ENCODE measurements around the gene DPYSL5. TPM values are rescaled to one million over a fixed set of nuclear protein-coding genes. Genes with fewer than 3 reads are reported as not detected.

Gene DPYSL5
- total and polyA plus RNA-seq, 10 of the 15 experiments (the other 5 are each of a cell fraction or from before 2014, with no cell fraction given) = not detected

- RAD21 ChIA-PET (ENCODE audit: unreplicated experiment) = interaction anchor here (0.8 to 3.3 kb wide), 12 partner anchors 13 to 457 kb away, joined by 3 to 40 read pairs (median 5); no protein-coding TSS in a partner anchor
- H3K27me3 ChIP-seq (replicated peaks in 1 of 2; ENCODE audit: control insufficient read depth in 2 of 2, insufficient read depth in 2 of 2, low read length in 1 of 2) = peaks cover 18 to 27% of the 10 kb centered on the region in 2 experiments
- 0 out of 3 replicates have a peak, but pooled peaks of 1 of the 2 experiments have one; percentile 50 for TF ChIP-seq EGR1 (IDR thresholded peaks at IDR 0.05; ENCODE audit: borderline replicate concordance in 1 of 2, low read depth in 2 of 2, low read length in 2 of 2)
- TF ChIP-seq IKZF1 (conservative IDR thresholded peaks at IDR 0.05) = 0 out of 2 replicates have a peak, but pooled peaks have one; percentile 25
- no peak for TF ChIP-seq BMI1 (IDR thresholded peaks at IDR 0.05; ENCODE audit: borderline replicate concordance)
- peak; percentile 77 to 90 (median 77) for TF ChIP-seq CTCF (IDR thresholded peaks at IDR 0.05 in 2 of 3, conservative IDR thresholded peaks at IDR 0.05 in 1 of 3; ENCODE audit: control insufficient read depth in 2 of 3, extremely low read depth in 1 of 3, insufficient read depth in 1 of 3, low read depth in 3 of 3, low read length in 3 of 3)
- TF ChIP-seq RAD21 (IDR thresholded peaks at IDR 0.05; ENCODE audit: insufficient read depth, low read depth, low read length) = peak; percentile 71
- no peak for TF ChIP-seq ZBTB11 (CRISPR knock-in tag; IDR thresholded peaks at IDR 0.05)
- TF ChIP-seq SMC3 (IDR thresholded peaks at IDR 0.05; ENCODE audit: borderline replicate concordance, low read length) = peak; percentile 77
- H3K4me1 ChIP-seq (ENCODE audit: control insufficient read depth, insufficient read depth, low read length) = no peaks in the 10 kb centered on the region
- no peak overlapping the region for H3K4me3 ChIP-seq
- CTCF ChIA-PET = interaction anchor here (0.5 to 4.2 kb wide), 46 partner anchors 10 to 1793 kb away, joined by 3 to 62 read pairs (median 5); no protein-coding TSS in a partner anchor
- in situ Hi-C loops (cut with MboI) = no loop called here
- no TSS peak for BruUV-seq (replicated peaks)
- ATAC-seq (peak; percentile 95), DNase-seq (ENCODE audit: low read depth, low spot score) (no peak), FAIRE-seq (peak; percentile 85)
- SMC1A ChIA-PET (ENCODE audit: uncharacterized antibody, unreplicated experiment) = interaction anchor here (0.7 to 2.4 kb wide), 18 partner anchors 8 to 456 kb away, joined by 3 to 21 read pairs (median 5); no protein-coding TSS in a partner anchor
- intact Hi-C loops (cut with micrococcal nuclease; ENCODE audit: unreplicated experiment) = loop anchor here (1.0 to 10.0 kb wide), 3 partner anchors 76 to 168 kb away; no protein-coding TSS in a partner anchor
- no peaks in the 10 kb centered on the region for H3K9me3 ChIP-seq (replicated peaks; ENCODE audit: control insufficient read depth, insufficient read depth, low read length)
- WGBS (ENCODE audit: insufficient coverage, insufficient replicate concordance, low lambda C conversion rate, missing lambda C conversion rate) = 14% methylated on average over 39 of the region's 39 CpGs
- H3K79me2 ChIP-seq (ENCODE audit: control insufficient read depth, insufficient read depth, low read length) = no peaks in the 10 kb centered on the region
- peak overlapping the region; percentile 17; the same call in 1 of the 2 replicates for H3K4me2 ChIP-seq (ENCODE audit: control insufficient read depth, insufficient read depth)
- H4K20me1 ChIP-seq (ENCODE audit: control insufficient read depth, insufficient read depth) = no peaks in the 10 kb centered on the region
- H3K36me3 ChIP-seq (ENCODE audit: control insufficient read depth in 2 of 2, insufficient read depth in 2 of 2, low read length in 1 of 2) = no peaks in the 10 kb centered on the region
- POLR2A ChIA-PET = interaction anchor here (0.8 kb wide), 1 partner anchor 56 kb away, joined by 3 read pairs; no protein-coding TSS in a partner anchor
- no peak overlapping the region for H3K9ac ChIP-seq (ENCODE audit: control insufficient read depth, insufficient read depth, low read length)
- H2AFZ ChIP-seq (ENCODE audit: control insufficient read depth, low read depth, low read length) = no peak overlapping the region
- no peak overlapping the region for H3K27ac ChIP-seq (ENCODE audit: control insufficient read depth, insufficient read depth)
Observed at GRCh38 chr2:26846334-26847306, 1.3 kb upstream of the DPYSL5 start.

All from GM12878 (cell line).